HG03103 (cell line): ENCODE measurements around the gene UTS2R.
"Not testable (repeated sequence)": the region's sequence is repeated elsewhere in the genome, so short reads cannot be mapped to it uniquely, and the experiment has no call there.

Source experiments
- ATAC-seq: cut with Tn5 transposase; IDR thresholded peaks from one replicate; pipeline ENCODE4 v1.9.1; 2021; ENCODE audit warnings: low read depth; ENCODE audit not compliant: unreplicated experiment

The UTS2R gene

DNA sequence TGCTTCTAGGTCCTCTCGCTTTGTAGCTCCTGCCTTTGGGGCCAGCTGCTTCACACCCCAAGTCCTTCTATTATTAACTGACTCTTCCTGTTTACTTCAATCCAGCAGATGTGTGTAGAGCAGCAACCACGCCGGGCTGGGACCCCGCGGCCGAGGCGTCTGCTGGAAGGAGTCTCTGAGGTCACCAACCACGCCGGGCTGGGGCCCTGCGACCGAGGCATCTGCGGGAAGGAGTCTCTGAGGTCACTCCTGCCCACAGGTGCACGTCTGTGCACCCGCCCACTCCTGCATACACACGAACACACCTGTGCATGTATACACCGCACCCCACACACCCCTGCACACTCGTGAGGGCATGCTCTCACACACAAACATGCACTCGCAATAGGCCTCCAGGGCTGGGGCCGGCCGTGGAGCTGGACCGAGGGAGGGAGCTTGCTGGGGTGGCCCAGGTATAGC is 20.3 kb upstream of the UTS2R start:
- no peak for ATAC-seq

DNA sequence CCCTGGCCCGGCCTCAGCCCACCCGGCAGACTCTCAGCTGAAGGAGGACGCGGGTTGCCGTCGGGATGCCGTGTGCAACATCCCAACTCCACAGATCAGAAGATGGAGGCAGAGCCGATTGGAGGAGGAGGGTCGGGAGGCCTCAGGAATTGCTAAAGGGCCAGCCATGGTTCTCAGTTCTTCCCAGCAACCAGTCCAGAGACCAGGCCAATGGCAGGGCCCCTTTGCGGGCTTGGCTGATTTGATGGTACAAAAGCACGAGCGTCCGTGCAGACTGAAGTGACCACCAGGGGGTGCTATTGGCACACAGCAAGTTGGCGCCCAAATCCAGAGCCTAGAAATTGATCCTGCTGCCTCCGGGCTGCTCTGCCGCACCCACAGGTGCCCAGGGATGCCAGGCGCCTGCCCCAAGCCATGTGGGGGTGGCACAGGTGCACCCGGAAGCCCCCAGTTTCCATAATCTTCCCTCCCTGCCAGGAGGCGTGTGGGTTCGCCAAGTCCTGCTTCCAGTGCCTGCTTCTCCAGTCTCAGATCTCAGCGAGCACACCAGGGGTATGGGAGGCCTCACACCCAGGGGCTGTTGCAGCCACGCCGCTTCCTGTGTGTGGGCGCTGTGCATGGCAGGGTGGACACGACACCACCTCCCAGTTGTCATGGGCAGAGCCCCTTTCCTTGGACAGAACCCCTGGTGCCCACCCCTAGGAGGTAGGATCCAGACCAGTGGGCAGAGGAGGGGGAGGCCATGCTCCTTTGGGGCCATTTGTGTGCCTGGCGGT is 19.7 kb upstream of the UTS2R start:
- ATAC-seq, result no peak

DNA sequence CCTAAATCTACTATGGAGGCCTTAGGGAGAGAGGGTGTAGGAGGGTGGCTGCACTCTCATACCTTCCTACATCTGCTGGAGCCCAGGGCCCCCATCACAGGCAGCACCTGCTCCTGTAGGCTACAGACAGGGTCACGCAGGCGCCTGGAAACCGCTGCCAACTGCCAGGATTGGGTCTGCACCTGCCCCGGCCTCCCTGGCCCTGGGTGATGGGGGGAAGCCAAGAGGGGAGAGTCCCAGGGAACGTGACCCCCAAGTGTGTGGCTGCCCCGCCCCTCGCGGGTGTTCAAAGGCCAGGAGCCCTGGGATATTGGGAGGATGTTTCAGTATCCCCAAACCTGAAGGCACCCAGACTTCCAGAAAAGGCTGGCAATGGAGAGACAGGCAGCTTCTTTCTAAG is 18.1 kb upstream of the UTS2R start:
- ATAC-seq, result no peak

DNA sequence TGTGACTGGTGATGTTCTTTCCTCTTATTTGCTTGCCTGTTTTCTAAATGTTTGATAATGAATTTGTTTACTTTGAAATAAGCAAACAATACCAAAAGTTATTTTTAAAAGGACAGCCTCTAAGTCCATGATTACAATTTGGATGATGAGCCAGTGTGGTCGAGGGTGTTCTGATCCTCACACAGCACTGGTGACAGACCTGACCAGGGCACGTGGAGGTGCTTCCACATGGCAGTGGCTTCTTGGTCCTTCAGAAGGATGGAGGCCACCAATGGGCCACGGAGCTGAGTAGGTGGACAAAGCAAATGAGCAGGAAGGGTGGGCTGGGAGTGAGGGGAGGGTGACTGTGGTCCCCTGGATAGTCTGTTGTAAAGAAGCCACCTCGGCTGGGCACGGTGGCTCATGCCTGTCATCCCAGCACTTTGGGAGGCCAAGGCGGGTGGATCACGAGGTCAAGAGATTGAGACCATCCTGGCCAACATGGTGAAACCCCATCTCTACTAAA is 16.7 kb upstream of the UTS2R start:
- no peak for ATAC-seq

DNA sequence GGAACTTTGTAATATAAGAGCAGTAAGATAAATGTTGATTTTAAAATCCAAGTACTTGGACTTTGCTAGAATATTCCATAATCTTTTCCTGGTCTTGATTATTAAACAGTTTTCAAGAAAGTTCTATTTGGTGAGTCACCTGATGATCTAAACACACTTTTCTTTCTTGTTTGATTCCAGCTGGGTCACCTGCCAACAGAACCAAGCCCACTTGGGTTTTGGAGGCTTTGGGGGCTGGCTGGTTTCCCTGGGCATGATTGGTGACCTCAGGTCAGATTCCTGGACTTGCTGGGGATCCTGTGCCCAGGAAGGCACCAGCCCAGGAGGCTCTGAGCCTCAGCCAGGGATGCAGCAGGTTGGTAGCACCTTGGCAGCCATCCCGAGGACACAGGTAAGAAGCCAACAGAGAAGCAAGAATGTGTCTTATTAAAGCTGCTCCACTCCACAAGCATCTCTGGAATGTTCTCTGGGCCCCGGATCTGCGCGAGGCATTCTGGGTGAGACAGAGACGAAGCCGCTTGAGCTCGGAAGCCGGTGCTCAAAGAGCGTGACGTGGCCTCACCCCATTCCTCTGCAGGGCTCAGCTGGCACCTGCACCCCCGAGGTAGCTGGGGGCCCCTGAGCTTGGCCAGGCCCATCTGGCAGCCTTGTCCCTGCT is 15.7 kb upstream of the UTS2R start:
- ATAC-seq, result no peak

DNA sequence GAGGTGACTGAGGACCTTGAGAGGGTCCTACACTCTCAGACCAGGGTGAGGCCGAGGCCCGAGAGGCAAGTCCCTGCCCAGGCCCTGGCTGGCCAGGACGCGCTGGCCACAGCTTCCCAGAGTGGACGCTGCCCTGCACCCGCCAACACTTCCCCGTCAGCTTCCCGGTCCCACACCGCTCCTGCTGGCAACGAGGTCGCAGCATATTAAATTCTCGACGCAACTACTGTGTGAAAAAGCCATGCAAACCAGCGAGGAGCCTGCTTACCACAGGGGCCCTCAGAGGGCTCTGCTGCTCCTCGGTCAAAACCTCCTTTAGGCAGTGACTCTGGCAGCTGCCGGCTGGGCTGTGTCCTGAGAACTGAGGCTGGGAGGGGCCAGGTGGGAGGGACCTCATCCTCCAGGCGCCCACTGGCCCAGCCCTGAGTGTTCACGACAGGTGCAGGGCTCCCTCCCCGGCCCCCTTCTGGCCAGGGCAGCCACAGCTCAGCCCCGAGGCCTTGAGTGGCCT is 14.7 kb upstream of the UTS2R start:
- ATAC-seq, result no peak

DNA sequence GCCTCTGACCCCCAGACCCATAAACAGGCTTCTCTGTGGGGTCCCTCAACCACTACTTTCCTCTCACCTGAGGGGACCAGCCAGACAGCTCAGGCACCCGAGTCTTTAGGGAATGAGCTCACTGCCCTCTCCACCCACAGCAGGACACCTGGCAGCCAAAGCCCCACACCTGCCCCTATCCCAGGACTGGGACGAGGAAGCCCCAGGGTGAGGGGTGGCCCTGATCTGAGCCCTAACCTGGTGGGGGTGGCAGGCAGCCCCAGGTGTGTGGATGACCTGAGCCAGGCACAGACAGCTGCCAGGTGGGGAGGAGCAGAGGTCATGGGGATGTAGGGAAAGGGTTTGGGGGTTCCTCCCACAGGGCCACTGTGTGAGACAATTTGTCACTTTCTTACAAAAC is 14.2 kb upstream of the UTS2R start:
- no peak for ATAC-seq

DNA sequence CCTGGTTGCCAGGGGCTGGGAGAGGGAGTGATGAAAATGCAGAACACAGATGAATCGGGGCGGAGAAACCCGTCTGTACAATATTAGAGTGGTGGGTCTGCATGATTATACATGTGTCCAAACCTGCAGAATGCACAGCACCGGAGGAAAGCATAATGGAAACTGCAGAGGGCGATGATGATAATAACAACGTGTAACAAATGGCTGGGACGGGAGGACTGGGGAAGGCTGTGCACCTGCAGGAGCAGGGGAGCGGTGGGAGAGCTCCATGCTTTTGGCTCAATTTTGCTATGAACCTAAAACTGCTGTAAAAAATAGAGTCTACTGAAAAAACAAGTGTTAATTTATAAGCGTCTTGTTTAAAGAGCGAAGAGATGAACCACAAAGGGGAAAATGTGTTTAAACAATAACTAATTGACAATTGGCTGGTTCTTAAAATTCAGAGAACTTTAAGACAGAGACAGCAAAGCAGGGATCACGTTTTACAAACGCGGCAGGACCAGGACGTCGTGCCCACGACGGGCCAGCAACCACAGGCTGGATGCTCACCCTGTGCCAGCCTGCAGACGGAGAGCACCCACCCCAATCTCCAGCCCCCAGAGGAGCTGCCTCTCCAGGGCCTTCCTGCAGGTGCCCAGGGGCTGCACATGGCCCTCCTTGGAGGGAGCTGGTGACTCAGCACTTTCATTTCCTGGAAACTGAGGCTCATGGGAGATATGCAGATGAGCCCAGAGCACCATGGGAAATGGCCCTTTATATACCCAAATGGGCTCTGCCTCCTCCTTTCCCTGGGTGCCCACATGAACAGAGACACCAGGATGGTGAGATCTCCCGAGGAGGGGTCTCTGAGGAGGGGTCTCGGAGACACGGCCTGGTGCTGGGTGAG is 12.9 kb upstream of the UTS2R start, which contains the start of gene TEX19:
TSS of gene TEX19 (plus strand) at position 783 of the 886 bp plus-strand sequence. CDS start 2,904 bp downstream, outside the sequence.
- ATAC-seq, result no peak

DNA sequence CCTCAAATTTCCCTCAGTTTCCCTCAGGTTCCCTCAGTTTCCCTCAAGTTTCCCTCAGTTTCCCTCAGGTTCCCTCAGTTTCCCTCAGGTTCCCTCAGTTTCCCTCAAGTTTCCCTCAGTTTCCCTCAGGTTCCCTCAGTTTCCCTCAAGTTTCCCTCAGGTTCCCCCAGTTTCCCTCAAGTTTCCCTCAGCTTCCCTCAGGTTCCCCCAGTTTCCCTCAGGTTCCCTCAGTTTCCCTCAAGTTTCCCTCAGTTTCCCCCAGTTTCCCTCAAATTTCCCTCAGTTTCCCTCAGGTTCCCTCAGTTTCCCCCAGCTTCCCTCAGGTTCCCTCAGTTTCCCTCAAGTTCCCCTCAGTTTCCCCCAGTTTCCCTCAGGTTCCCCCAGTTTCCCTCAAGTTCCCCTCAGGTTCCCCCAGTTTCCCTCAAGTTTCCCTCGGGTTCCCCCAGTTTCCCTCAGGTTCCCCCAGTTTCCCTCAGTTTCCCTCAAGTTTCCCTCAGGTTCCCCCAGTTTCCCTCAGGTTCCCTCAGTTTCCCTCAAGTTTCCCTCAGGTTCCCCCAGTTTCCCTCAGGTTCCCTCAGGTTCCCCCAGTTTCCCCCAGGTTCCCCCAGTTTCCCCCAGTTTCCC is 12.0 kb upstream of the UTS2R start:
- ATAC-seq, result not testable (repeated sequence)

DNA sequence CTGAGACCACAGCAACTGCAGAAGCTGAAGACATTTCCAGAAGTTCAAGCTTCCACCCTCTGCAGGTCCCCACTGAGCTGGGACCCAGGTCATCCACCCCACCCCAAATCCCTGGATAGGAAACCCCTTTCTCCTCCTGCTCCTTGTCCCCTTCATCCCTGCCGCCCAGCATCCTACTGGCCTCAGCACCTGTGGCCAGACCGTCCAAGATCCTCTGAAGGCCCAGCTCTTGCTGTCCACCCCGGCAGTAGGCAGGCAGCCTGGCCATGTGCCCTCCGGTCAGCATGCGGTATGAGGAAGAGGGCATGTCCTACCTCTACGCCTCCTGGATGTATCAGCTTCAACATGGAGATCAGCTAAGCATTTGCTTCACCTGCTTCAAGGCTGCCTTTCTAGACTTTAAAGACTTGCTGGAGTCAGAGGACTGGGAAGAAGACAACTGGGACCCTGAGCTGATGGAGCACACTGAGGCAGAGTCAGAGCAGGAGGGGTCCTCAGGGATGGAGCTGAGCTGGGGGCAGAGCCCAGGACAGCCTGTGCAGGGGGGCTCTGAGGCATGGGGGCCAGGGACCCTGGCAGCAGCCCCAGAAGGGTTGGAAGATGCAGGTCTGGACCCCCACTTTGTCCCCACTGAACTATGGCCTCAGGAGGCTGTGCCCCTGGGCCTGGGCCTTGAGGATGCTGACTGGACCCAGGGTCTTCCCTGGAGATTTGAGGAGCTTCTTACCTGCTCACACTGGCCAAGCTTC is 9.5 kb upstream of the UTS2R start:
- ATAC-seq, result no peak

DNA sequence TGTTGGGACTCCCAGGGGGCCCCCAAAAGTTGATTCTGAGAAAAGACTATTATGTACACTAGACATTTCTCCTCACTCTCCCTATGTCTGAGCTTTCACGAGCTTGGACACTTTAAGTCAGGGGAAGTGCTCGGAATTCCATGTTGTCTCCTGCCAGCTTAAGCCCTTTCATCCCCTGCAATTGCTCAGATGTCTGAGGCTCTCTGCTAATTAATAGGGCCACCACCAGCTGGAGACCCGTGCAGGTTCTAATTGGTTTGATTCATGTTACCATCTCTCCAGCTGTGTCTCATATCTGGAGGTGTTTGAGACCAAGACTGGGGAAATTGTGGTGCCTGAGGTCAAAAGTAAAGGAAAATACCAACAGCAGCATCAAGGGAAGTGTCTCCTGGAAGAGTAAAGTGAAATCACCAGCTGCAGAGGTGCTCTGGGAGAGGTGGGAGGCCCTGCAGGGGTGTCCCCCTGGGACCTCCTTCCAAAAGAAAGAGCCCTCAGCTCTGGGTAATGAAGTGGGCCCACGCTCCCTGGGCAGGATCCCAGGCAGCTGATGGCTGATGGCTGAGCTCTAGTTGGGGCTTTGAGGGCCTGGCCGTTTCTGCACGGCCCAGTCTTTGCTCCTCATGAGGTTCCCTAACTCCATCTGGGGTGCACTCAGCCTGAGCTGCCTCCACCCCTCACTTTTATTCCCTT is 5.8 kb upstream of the UTS2R start:
- no peak for ATAC-seq

DNA sequence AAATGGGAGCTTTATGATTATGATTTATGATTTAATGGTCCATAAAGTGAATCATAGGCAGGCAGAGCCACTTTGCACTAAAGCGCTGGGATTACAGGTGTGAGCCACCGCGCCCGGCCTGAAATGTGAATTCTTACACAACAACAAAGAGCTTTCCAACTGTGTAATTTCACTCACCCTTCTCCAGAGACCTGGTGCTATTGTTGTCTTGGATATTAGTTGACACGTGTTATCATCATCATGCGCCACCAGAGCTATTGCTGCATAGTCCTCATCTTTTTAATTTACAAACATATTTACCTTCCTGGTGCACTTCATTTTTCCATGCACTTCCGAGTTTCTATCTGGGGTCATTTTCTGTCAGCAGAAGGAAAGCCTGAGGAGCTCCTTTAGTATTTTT is 4.8 kb upstream of the UTS2R start:
- ATAC-seq, result no peak

DNA sequence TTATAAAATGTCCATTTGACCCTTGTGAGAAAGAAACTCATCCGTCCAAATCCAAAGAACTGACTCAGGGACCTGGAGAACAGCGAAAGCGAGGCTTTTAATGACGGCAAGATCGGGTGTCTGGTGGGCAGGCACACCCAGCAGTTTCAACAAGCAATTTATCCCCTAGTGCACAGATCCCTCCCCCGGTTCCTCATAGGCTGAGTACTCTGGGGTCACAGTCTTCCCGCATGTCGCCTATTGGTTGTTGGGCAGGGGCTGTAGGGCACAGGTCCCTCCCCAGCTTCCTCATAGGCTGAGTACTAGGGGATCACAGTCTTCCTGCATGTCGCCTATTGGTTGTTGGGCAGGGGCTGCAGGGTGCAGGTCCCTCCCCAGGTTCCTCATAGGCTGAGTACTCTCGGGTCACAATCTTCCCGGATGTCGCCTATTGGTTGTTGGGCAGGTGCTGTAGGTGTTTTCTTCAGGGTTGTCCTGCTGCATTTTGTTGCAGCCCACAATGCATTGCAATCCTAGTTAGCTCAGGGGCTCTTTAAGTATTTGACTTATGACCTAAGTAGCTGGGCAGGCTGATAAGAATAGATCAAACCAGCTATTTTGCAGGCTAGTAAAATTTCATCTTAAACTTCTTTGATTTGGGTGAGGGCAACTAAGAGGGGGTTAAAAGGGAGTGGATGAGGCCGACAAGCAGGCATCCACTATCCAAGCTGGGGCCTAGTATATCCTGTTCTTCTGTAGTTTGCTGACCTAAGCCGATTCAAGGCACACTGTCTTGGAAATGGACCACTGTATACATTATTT is 3.6 kb upstream of the UTS2R start:
- ATAC-seq, result no peak

DNA sequence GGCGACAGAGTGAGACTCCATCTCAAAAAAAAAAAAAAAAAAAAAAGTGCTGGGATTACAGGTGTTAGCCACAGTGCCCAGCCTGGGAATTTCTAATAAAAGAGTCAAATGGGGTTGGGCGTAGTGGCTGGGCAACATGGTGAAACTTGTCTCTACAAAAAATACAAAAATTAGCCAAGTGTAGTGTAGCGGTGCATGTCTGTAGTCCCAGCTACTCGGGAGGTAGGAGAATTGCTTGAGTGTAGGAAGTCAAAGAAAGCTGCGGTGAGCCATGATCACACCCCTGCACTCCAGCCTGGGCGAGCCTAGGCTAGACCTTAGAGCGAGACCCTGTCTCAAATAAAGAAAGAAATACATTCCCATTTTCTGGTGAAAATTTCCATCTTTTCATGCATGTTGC is 2.4 kb upstream of the UTS2R start:
- no peak for ATAC-seq

DNA sequence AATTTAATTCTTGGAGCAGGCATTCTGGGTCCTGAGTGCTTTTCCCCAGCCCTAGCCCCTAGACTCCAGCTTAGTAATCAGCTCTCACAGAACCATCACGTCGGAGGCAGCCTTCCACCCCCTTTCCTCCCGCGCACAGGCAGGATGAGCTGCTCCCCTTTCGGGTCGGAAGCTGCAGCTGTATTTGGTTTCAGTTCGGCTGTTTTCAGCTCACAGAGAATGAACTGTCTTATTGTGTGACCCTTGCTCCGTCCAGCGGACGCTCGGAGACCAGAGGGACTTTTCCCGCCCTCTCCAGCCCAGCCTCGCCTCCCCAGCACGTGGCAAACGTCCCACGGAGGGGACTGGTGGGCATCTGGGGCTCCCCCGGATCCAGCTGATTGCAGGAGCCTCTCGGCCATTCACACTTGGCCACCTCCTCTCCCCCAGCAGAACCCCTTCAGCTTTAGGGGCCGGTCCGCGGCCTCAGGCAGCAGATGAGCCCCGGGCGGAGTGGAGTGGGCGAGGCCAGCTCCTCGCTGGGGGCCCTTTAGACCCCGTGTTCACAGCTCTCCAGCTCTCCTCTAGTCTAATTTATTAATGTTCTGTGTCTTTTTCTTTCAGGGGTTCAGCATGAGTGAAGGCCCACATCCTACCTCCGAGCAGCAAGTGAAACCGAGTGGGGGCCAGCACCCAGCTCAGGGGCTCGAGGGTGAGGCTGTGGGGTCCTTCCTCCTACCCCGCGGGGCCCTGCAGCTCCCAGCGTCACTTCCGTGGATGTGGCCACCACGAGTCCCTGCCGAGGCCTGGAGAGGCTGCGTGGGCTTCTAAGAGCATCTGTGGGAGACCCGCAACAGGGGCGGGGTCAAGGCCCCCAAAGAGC is 863 bp upstream of the UTS2R start:
- ATAC-seq, result no peak

DNA sequence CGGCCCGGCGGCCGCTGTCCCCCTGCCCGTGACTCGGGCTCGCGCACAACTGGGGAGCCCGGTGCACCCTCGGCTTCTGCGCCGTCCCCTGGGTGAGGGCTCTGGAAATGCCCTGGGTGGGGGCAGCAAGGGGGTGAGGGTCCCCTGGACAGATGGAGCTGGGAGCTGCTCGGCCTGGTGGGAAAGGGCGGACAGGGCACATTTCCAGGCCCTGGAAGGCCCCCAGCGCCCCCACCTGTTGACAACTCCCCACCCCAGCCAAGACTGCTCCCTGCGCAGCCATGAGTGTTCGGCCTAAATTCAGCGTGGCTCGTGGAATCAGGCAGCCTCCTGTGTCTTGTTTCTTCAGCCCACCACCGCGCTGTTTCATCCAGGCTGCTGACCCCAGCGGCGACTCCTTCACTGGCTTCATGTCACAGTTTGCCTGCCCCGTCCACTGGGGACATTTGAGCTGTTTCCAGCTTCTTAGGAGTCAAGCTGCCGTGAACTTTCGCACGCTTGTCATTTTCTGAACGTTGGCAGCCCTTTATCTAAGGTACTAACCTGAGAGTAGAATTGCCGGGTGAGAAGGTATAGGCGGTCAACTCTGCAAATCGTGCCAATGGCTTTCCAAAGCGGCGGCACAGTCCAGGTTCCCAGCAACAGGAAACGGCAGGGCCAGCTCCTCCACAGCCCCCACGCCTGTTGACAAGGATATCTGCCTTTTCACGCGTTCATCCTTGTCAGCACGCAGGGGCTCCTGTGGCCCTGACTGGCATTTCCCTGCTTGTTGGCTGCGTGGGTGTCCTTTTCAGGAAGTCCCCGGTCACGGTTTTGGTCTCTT is 895 bp downstream of the UTS2R start:
- no peak for ATAC-seq
